Testis (tissue), 2 donors: ENCODE measurements around the gene LPAR3.

Experiments used
- CTCF ChIP-seq, 3 experiments: fragments of 450-650 bp in 2 of 3; fragments of 200-600 bp in 1 of 3; sonication (generic) in 1 of 3; IDR thresholded peaks; one replicate each; pipeline ENCODE4 v1.5.1; 2016 to 2019; ENCODE audit warnings: antibody characterized with exemption in 3 of 3, mild to moderate bottlenecking in 2 of 3, moderate library complexity in 1 of 3
- POLR2A ChIP-seq: fragments of 450-650 bp; IDR thresholded peaks from one replicate; pipeline ENCODE4 v1.6.1; 2017; ENCODE audit warnings: antibody characterized with exemption, mild to moderate bottlenecking, moderate library complexity

- TF ChIP-seq CTCF (IDR thresholded peaks at IDR 0.05) (no peak), POLR2A (no peak)
Observed at GRCh38 chr1:84773195-84773594, 119.8 kb downstream of the LPAR3 start.
